C4-2B (cell line): Measurements from ENCODE around the gene SAP25.

Experiments used
- ZFX ChIP-seq: fragments of 450-650 bp; IDR thresholded peaks from 2 replicates; pipeline ENCODE4 v1.6.1; 2017
- TF ChIP-seq, protein P1 (sequence below): fragments of 450-650 bp; conservative IDR thresholded peaks from 2 replicates; pipeline ENCODE4 v1.5.1; 2017; ENCODE audit warnings: mild to moderate bottlenecking

GRCh38 chr7:100540073-100540723, 33.5 kb downstream of the SAP25 start:
- TF ChIP-seq, protein P1, sequence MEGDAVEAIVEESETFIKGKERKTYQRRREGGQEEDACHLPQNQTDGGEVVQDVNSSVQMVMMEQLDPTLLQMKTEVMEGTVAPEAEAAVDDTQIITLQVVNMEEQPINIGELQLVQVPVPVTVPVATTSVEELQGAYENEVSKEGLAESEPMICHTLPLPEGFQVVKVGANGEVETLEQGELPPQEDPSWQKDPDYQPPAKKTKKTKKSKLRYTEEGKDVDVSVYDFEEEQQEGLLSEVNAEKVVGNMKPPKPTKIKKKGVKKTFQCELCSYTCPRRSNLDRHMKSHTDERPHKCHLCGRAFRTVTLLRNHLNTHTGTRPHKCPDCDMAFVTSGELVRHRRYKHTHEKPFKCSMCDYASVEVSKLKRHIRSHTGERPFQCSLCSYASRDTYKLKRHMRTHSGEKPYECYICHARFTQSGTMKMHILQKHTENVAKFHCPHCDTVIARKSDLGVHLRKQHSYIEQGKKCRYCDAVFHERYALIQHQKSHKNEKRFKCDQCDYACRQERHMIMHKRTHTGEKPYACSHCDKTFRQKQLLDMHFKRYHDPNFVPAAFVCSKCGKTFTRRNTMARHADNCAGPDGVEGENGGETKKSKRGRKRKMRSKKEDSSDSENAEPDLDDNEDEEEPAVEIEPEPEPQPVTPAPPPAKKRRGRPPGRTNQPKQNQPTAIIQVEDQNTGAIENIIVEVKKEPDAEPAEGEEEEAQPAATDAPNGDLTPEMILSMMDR, result no peak
- no peak for TF ChIP-seq ZFX
